ENCODE data around the gene FBXL22. TPM values are rescaled to one million over a fixed set of nuclear protein-coding genes. Genes with fewer than 3 reads are reported as not detected.
A peak's percentile ranks its signal among the peaks of the same experiment; 100 is the strongest.
"Not testable (repeated sequence)": the region's sequence is repeated elsewhere in the genome, so short reads cannot be mapped to it uniquely, and the experiment has no call there.

Gene FBXL22
- total and polyA plus RNA-seq, 7 experiments from 2014 or later = 0.94 to 3.3 (median 1.6) TPM

GRCh38 chr15:63620760-63621159 is 23.6 kb downstream of the FBXL22 start:
- H3K4me3 ChIP-seq (ENCODE audit: low read length); H3K27me3 Mint-ChIP-seq; H3K4me1 ChIP-seq (ENCODE audit: control insufficient read depth in 2 of 2, insufficient read depth in 2 of 2, low read length in 2 of 2); H3K27ac Mint-ChIP-seq; ATAC-seq; H3K27me3 ChIP-seq (ENCODE audit: control insufficient read depth in 2 of 2, insufficient read depth in 2 of 2, low read length in 2 of 2); intact Hi-C loops (cut with micrococcal nuclease); DNase-seq; H3K9me3 ChIP-seq (ENCODE audit: control insufficient read depth in 2 of 3, low read length in 3 of 3); H3K27ac ChIP-seq (ENCODE audit: low read depth, low read length); H3K4me3 Mint-ChIP-seq; H3K4me1 Mint-ChIP-seq; POLR2A ChIA-PET; CTCF ChIA-PET: not testable (repeated sequence)
- peaks cover 16 to 62% (median 30%) of the 10 kb centered on the region in 5 donors for H3K36me3 Mint-ChIP-seq
- H3K36me3 ChIP-seq (ENCODE audit: control insufficient read depth in 2 of 3, insufficient read depth in 3 of 3, low read length in 3 of 3) = peaks cover 21 to 50% (median 26%) of the 10 kb centered on the region in 3 experiments
- peaks cover 0 to 11% (median 0%) of the 10 kb centered on the region in 11 donors for H3K9me3 Mint-ChIP-seq

GRCh38 chr15:63623232-63623969 is 26.2 kb downstream of the FBXL22 start:
- peaks cover 0 to 10% (median 0%) of the 10 kb centered on the region in 11 donors for H3K9me3 Mint-ChIP-seq

GRCh38 chr15:63626955-63627354 is 29.8 kb downstream of the FBXL22 start:
- intact Hi-C loops (cut with micrococcal nuclease) = no loop called here
- no peaks in the 10 kb centered on the region for H3K27me3 Mint-ChIP-seq
- no peaks in the 10 kb centered on the region for H3K9me3 Mint-ChIP-seq
- H3K36me3 Mint-ChIP-seq = peaks cover 21 to 68% (median 45%) of the 10 kb centered on the region in 5 donors
- H3K4me3 Mint-ChIP-seq = no peak overlapping the region
- Histone ChIP-seq H3K27ac (ENCODE audit: low read depth, low read length) (no peak overlapping the region), H3K36me3 (ENCODE audit: control insufficient read depth in 2 of 3, insufficient read depth in 3 of 3, low read length in 3 of 3) (peaks cover 30 to 97% (median 35%) of the 10 kb centered on the region in 3 experiments), H3K9me3 (ENCODE audit: control insufficient read depth in 2 of 3, low read length in 3 of 3) (no peaks in the 10 kb centered on the region), H3K4me1 (ENCODE audit: control insufficient read depth in 2 of 2, insufficient read depth in 2 of 2, low read length in 2 of 2) (no peaks in the 10 kb centered on the region), H3K27me3 (ENCODE audit: control insufficient read depth in 2 of 2, insufficient read depth in 2 of 2, low read length in 2 of 2) (no peaks in the 10 kb centered on the region), H3K4me3 (ENCODE audit: low read length) (no peak overlapping the region)
- ChIA-PET POLR2A (no interaction called here), CTCF (interaction anchor here (1.4 kb wide), 1 partner anchor 17 kb away, joined by 3 read pairs; no protein-coding TSS in a partner anchor)
- H3K27ac Mint-ChIP-seq = peak overlapping the region in 4 of 9 donors; percentile 12 to 56 (median 36)
- peaks cover 0 to 5% (median 0%) of the 10 kb centered on the region in 7 donors for H3K4me1 Mint-ChIP-seq
- DNase-seq (no peak), ATAC-seq (no peak)

More at GRCh38 chr15:63623232-63623969, 26.2 kb downstream of the FBXL22 start:
- peaks cover 0 to 5% (median 0%) of the 10 kb centered on the region in 7 donors for H3K4me1 Mint-ChIP-seq
- H3K27me3 ChIP-seq (ENCODE audit: control insufficient read depth in 2 of 2, insufficient read depth in 2 of 2, low read length in 2 of 2) = no peaks in the 10 kb centered on the region
- DNase-seq (no peak), ATAC-seq (no peak)
- intact Hi-C loops (cut with micrococcal nuclease) = no loop called here
- ChIA-PET POLR2A (interaction anchor here (0.6 kb wide), 1 partner anchor 132 kb away, joined by 3 read pairs; no protein-coding TSS in a partner anchor), CTCF (interaction anchor here (0.5 to 0.8 kb wide), 2 partner anchors 13 to 49 kb away, joined by 3 to 4 read pairs; no protein-coding TSS in a partner anchor)
- no peaks in the 10 kb centered on the region for H3K4me1 ChIP-seq (ENCODE audit: control insufficient read depth in 2 of 2, insufficient read depth in 2 of 2, low read length in 2 of 2)
- H3K4me3 ChIP-seq (ENCODE audit: low read length) = no peak overlapping the region
- no peak overlapping the region for H3K4me3 Mint-ChIP-seq
- peaks cover 25 to 67% (median 33%) of the 10 kb centered on the region in 3 experiments for H3K36me3 ChIP-seq (ENCODE audit: control insufficient read depth in 2 of 3, insufficient read depth in 3 of 3, low read length in 3 of 3)
- no peaks in the 10 kb centered on the region for H3K9me3 ChIP-seq (ENCODE audit: control insufficient read depth in 2 of 3, low read length in 3 of 3)
- H3K36me3 Mint-ChIP-seq = peaks cover 23 to 58% (median 33%) of the 10 kb centered on the region in 5 donors
- no peak overlapping the region for H3K27ac ChIP-seq (ENCODE audit: low read depth, low read length)
- H3K27me3 Mint-ChIP-seq = no peaks in the 10 kb centered on the region
- peak overlapping the region in 7 of 9 donors; percentile 12 to 63 (median 32) for H3K27ac Mint-ChIP-seq

- Histone ChIP-seq H3K9me3 (ENCODE audit: control insufficient read depth in 2 of 3, low read length in 3 of 3) (no peaks in the 10 kb centered on the region), H3K27me3 (ENCODE audit: control insufficient read depth in 2 of 2, insufficient read depth in 2 of 2, low read length in 2 of 2) (no peaks in the 10 kb centered on the region), H3K27ac (ENCODE audit: low read depth, low read length) (no peak overlapping the region), H3K4me3 (ENCODE audit: low read length) (no peak overlapping the region), H3K4me1 (ENCODE audit: control insufficient read depth in 2 of 2, insufficient read depth in 2 of 2, low read length in 2 of 2) (no peaks in the 10 kb centered on the region), H3K36me3 (ENCODE audit: control insufficient read depth in 2 of 3, insufficient read depth in 3 of 3, low read length in 3 of 3) (peaks cover 32 to 97% (median 39%) of the 10 kb centered on the region in 3 experiments)
- CTCF ChIA-PET = interaction anchor here (0.6 to 1.4 kb wide), 2 partner anchors 19 to 35 kb away, joined by 3 read pairs; no protein-coding TSS in a partner anchor
- DNase-seq = no peak
- Mint-ChIP-seq H3K4me1 (peaks cover 0 to 5% (median 0%) of the 10 kb centered on the region in 7 donors), H3K27me3 (no peaks in the 10 kb centered on the region), H3K9me3 (no peaks in the 10 kb centered on the region), H3K36me3 (peaks cover 26 to 71% (median 45%) of the 10 kb centered on the region in 5 donors), H3K27ac (peak overlapping the region in 1 of 9 donors; percentile 65), H3K4me3 (no peak overlapping the region)
- no peak for ATAC-seq
- intact Hi-C loops (cut with micrococcal nuclease) = no loop called here
- POLR2A ChIA-PET = interaction anchor here (0.8 kb wide), 1 partner anchor 17 kb away, joined by 3 read pairs; no protein-coding TSS in a partner anchor
Measured at GRCh38 chr15:63628123-63628822, 31.1 kb downstream of the FBXL22 start.

GRCh38 chr15:63630036-63630751 is 33.0 kb downstream of the FBXL22 start:
- Mint-ChIP-seq H3K4me1 (peaks cover 0 to 5% (median 0%) of the 10 kb centered on the region in 7 donors), H3K9me3 (no peaks in the 10 kb centered on the region), H3K27me3 (no peaks in the 10 kb centered on the region), H3K4me3 (no peak overlapping the region), H3K27ac (peak overlapping the region in 3 of 9 donors; percentile 18 to 43 (median 35)), H3K36me3 (peaks cover 23 to 76% (median 44%) of the 10 kb centered on the region in 5 donors)
- intact Hi-C loops (cut with micrococcal nuclease) = no loop called here
- CTCF ChIA-PET = interaction anchor here (1.3 kb wide), 1 partner anchor 438 kb away, joined by 3 read pairs; no protein-coding TSS in a partner anchor
- Histone ChIP-seq H3K36me3 (ENCODE audit: control insufficient read depth in 2 of 3, insufficient read depth in 3 of 3, low read length in 3 of 3) (peaks cover 33 to 95% (median 40%) of the 10 kb centered on the region in 3 experiments), H3K4me3 (ENCODE audit: low read length) (no peak overlapping the region), H3K4me1 (ENCODE audit: control insufficient read depth in 2 of 2, insufficient read depth in 2 of 2, low read length in 2 of 2) (no peaks in the 10 kb centered on the region), H3K9me3 (ENCODE audit: control insufficient read depth in 2 of 3, low read length in 3 of 3) (no peaks in the 10 kb centered on the region), H3K27me3 (ENCODE audit: control insufficient read depth in 2 of 2, insufficient read depth in 2 of 2, low read length in 2 of 2) (no peaks in the 10 kb centered on the region), H3K27ac (ENCODE audit: low read depth, low read length) (no peak overlapping the region)
- DNase-seq (no peak), ATAC-seq (no peak)
- POLR2A ChIA-PET = interaction anchor here (1.1 kb wide), 1 partner anchor 20 kb away, joined by 4 read pairs; no protein-coding TSS in a partner anchor

- Mint-ChIP-seq H3K4me3 (no peak overlapping the region), H3K27ac (peak overlapping the region in 2 of 9 donors; percentile 0 to 40), H3K27me3 (no peaks in the 10 kb centered on the region), H3K4me1 (peaks cover 0 to 4% (median 0%) of the 10 kb centered on the region in 7 donors), H3K36me3 (peaks cover 16 to 68% (median 46%) of the 10 kb centered on the region in 5 donors), H3K9me3 (no peaks in the 10 kb centered on the region)
- ChIA-PET CTCF (interaction anchor here (1.3 to 1.4 kb wide), 2 partner anchors 23 to 51 kb away, joined by 3 to 5 read pairs; no protein-coding TSS in a partner anchor), POLR2A (interaction anchor here (0.6 to 1.0 kb wide), 2 partner anchors 13 to 74 kb away, joined by 3 to 5 read pairs; no protein-coding TSS in a partner anchor)
- H3K27me3 ChIP-seq (ENCODE audit: control insufficient read depth in 2 of 2, insufficient read depth in 2 of 2, low read length in 2 of 2) = no peaks in the 10 kb centered on the region
- no peaks in the 10 kb centered on the region for H3K9me3 ChIP-seq (ENCODE audit: control insufficient read depth in 2 of 3, low read length in 3 of 3)
- no peak overlapping the region for H3K4me3 ChIP-seq (ENCODE audit: low read length)
- no peak for ATAC-seq
- H3K36me3 ChIP-seq (ENCODE audit: control insufficient read depth in 2 of 3, insufficient read depth in 3 of 3, low read length in 3 of 3) = peaks cover 25 to 94% (median 41%) of the 10 kb centered on the region in 3 experiments
- H3K27ac ChIP-seq (ENCODE audit: low read depth, low read length) = no peak overlapping the region
- intact Hi-C loops (cut with micrococcal nuclease) = no loop called here
- no peaks in the 10 kb centered on the region for H3K4me1 ChIP-seq (ENCODE audit: control insufficient read depth in 2 of 2, insufficient read depth in 2 of 2, low read length in 2 of 2)
- DNase-seq = no peak
Measured at GRCh38 chr15:63633312-63633711, 36.1 kb downstream of the FBXL22 start.
